GM23248 (cell line): ENCODE results near the gene CAPN13.

Experiments
- EZH2 ChIP-seq: fragments of 200-600 bp; sonication (generic); IDR thresholded peaks from 2 replicates; pipeline ENCODE4 v1.6.1; 2018; ENCODE audit warnings: antibody characterized with exemption, mild to moderate bottlenecking; ENCODE audit not compliant: insufficient read depth, poor library complexity, severe bottlenecking
- EZH2phosphoT487 ChIP-seq: fragments of 200-600 bp; sonication (generic); IDR thresholded peaks from 2 replicates; pipeline ENCODE4 v1.6.1; 2018; ENCODE audit warnings: antibody characterized with exemption, moderate library complexity, mild to moderate bottlenecking, low read depth; ENCODE audit not compliant: insufficient read depth

- TF ChIP-seq EZH2 (no peak), EZH2phosphoT487 (no peak)
Measured at GRCh38 chr2:30764021-30764800, 43.0 kb downstream of the CAPN13 start.
